AG08395 (cell line): ENCODE measurements around the gene KCNQ2.

Source experiments
- DNase-seq: peaks from one replicate; pipeline ENCODE4 v3.0.0; 2012; ENCODE audit warnings: mixed read lengths, low spot score

The KCNQ2 gene

GRCh38 chr20:63356931-63357879 is 115.2 kb downstream of the KCNQ2 start:
- DNase-seq: no peak

GRCh38 chr20:63356511-63356910 is 115.9 kb downstream of the KCNQ2 start:
- DNase-seq: no peak

GRCh38 chr20:63355781-63356295 is 116.6 kb downstream of the KCNQ2 start:
- DNase-seq: no peak

- DNase-seq: no peak
Observed at GRCh38 chr20:63354636-63355350, 117.7 kb downstream of the KCNQ2 start.

- DNase-seq: no peak
Observed at GRCh38 chr20:63352811-63353221, 119.6 kb downstream of the KCNQ2 start.

GRCh38 chr20:63351811-63352591 is 120.5 kb downstream of the KCNQ2 start:
- DNase-seq: no peak

- DNase-seq: no peak
Observed at GRCh38 chr20:63351326-63351700, 121.1 kb downstream of the KCNQ2 start.

- no peak for DNase-seq
Observed at GRCh38 chr20:63350597-63351325, 121.7 kb downstream of the KCNQ2 start.
